BE2C (cell line): Measurements from ENCODE around the gene SHC2.
"Not testable (repeated sequence)": the region's sequence is repeated elsewhere in the genome, so short reads cannot be mapped to it uniquely, and the experiment has no call there.

Source experiments
- DNase-seq: peaks from one replicate; pipeline ENCODE4 v3.0.0-alpha.2; 2020
- H3K27me3 ChIP-seq: fragments of 250-450 bp; sonication (Bioruptor Pico); 2 replicates; pipeline ENCODE4 v1.5.1; 2020; ENCODE audit warnings: mild to moderate bottlenecking
- H3K36me3 ChIP-seq: fragments of 250-450 bp; sonication (Bioruptor Pico); 2 replicates; pipeline ENCODE4 v1.5.1; 2020; ENCODE audit warnings: mild to moderate bottlenecking
- H3K4me1 ChIP-seq: fragments of 250-450 bp; sonication (Bioruptor Pico); 2 replicates; pipeline ENCODE4 v1.5.1; 2020
- H3K4me3 ChIP-seq: 2 replicates; pipeline ENCODE4 v1.5.1; 2011; ENCODE audit warnings: low read depth, low read length
- H3K9me3 ChIP-seq: fragments of 250-450 bp; sonication (Bioruptor Pico); 2 replicates; pipeline ENCODE4 v1.5.1; 2020
- TF ChIP-seq, protein P1 (sequence below): IDR thresholded peaks from 2 replicates; pipeline ENCODE4 v1.5.1; 2012; ENCODE audit warnings: mild to moderate bottlenecking, low read depth, low read length

SHC2 gene

DNA sequence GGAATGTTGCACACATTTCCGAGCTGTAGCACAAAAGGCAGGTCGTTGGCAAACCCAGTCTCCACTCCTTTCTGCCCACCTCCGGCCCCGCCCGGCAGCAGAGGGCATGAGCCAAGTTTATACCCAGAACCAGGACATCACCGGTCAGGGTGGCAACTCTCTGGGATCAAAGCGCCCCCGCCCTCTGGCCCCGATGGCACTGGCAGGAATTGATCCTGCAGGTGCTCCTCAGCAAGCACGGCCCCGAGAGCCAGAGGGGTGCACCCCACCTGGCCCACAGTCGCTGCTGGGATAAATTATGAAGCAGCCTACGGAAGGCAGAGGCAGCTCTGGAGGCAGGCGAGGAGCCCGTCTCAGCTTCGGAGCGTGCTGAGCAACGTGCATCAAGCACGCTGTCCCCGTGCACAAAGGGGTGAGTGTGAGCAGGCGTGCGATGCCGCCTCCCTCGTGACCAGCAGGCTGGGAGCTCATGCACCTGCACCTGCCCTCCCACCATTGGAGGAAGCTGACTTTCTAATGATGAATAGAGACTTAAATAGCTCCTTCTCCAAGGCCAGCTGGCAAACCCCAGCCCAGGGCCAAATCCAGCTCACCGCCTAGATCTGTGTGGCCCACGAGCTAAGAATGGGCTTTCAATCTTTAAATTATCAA is 25.7 kb downstream of the SHC2 start:
- Histone ChIP-seq H3K27me3 (no peaks in the 10 kb centered on the region), H3K4me3 (no peak overlapping the region), H3K36me3 (no peaks in the 10 kb centered on the region), H3K9me3 (no peaks in the 10 kb centered on the region), H3K4me1 (no peaks in the 10 kb centered on the region)
- DNase-seq, result no peak
- TF ChIP-seq, protein P1, sequence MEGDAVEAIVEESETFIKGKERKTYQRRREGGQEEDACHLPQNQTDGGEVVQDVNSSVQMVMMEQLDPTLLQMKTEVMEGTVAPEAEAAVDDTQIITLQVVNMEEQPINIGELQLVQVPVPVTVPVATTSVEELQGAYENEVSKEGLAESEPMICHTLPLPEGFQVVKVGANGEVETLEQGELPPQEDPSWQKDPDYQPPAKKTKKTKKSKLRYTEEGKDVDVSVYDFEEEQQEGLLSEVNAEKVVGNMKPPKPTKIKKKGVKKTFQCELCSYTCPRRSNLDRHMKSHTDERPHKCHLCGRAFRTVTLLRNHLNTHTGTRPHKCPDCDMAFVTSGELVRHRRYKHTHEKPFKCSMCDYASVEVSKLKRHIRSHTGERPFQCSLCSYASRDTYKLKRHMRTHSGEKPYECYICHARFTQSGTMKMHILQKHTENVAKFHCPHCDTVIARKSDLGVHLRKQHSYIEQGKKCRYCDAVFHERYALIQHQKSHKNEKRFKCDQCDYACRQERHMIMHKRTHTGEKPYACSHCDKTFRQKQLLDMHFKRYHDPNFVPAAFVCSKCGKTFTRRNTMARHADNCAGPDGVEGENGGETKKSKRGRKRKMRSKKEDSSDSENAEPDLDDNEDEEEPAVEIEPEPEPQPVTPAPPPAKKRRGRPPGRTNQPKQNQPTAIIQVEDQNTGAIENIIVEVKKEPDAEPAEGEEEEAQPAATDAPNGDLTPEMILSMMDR, result no peak

DNA sequence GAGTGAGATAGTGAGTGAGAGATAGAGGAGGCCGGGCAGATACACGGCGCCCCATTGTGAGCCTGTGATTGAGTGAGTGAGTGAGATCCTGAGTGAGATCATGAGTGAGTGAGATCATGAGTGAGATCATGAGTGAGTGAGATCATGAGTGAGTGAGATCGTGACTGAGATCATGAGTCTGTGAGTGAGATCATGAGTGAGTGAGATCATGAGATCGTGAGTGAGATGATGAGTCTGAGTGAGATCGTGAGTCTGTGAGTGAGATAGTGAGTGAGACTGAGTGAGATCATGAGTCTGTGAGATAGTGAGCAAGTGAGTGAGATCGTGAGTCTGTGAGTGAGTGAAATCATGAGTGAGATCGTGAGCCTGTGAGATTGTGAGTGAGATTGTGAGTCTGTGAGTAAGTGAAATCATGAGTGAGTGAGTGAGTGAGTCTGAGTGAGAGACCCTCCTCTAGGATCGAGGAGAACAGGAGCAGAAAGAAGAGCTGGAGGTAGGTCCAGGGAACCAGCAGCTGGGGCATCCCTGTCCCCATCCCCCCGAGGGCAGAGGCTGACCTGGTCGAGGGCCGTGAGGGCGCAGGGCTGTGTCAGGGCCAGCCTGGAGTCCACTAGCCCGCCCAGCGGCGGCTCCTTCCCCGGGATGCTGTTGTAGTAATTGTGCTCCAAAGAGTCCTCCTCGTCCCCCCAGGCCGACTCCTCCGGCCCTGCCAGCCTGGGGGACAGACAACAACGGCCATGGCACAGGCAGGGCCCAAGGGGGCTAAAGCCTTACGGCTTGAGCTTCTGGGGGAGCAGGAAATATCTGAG is 26.5 kb downstream of the SHC2 start:
- no peak overlapping the region for H3K4me3 ChIP-seq
- no peaks in the 10 kb centered on the region for H3K36me3 ChIP-seq
- TF ChIP-seq, protein P1, result no peak
- H3K4me1 ChIP-seq, result no peaks in the 10 kb centered on the region
- no peak for DNase-seq
- no peaks in the 10 kb centered on the region for H3K27me3 ChIP-seq
- H3K9me3 ChIP-seq, result no peaks in the 10 kb centered on the region

DNA sequence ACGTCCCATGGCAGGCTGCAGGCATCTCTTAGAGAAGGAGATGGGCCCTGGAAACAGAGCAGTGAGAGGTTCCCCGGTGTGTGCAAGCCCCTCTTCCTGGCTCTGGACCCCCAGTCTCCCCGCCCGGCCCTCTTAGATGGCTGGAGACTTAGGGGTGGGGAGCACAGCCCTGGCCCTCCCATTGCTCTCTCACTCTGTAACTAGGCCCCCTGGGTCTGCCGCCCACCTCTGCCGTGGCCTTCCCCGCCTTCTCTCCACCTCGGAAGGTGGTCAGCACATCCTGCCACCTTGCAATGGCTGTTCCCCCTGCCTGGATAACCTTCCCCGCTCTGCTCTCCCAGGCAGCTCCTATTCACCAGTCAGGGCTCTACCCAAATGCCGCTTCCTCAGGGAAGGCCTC is 30.1 kb downstream of the SHC2 start:
- no peaks in the 10 kb centered on the region for H3K4me1 ChIP-seq
- no peak overlapping the region for H3K4me3 ChIP-seq
- DNase-seq, result no peak
- H3K27me3 ChIP-seq, result no peaks in the 10 kb centered on the region
- TF ChIP-seq, protein P1, result no peak
- H3K9me3 ChIP-seq, result no peaks in the 10 kb centered on the region
- H3K36me3 ChIP-seq, result no peaks in the 10 kb centered on the region

DNA sequence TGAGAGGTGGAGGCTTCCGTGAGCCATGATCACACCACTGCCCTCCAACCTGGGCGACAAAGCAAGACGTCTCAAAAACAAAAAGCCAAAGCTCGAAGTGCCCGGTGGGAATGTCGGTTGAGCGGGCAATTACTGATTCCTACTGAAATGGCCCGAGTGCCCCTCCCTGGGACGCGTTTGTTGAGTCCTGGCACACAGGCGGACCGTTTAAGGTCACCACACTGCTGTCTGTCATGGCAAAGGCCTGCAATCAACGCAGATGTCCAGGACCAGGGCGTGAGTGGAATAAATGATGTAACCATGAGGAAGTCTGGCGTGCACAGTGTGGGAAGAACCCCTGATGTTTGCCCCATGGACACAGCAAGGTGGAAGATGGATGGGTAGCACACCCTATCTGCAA is 32.7 kb downstream of the SHC2 start:
- Histone ChIP-seq H3K4me1 (no peaks in the 10 kb centered on the region), H3K4me3 (no peak overlapping the region), H3K27me3 (no peaks in the 10 kb centered on the region), H3K9me3 (no peaks in the 10 kb centered on the region), H3K36me3 (no peaks in the 10 kb centered on the region)
- TF ChIP-seq, protein P1, result no peak
- DNase-seq, result no peak

DNA sequence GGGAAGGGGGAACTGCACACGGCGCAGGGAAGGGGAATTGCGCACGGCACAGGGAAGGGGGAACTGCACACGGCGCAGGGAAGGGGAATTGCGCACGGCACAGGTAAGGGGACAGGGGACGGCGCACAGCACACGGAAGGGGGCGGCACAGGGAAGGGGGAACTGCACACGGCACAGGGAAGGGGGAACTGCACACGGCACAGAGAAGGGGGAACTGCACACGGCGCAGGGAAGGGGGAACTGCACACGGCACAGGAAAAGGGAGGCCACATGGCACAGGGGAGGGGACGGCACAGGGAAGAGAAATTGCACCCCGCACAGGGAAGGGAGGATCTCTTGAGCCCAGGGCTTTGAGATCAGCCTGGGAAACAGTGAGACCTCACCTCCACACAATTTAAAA is 33.2 kb downstream of the SHC2 start:
- H3K4me1 ChIP-seq, H3K9me3 ChIP-seq, H3K27me3 ChIP-seq, DNase-seq, H3K36me3 ChIP-seq, H3K4me3 ChIP-seq: not testable (repeated sequence)

DNA sequence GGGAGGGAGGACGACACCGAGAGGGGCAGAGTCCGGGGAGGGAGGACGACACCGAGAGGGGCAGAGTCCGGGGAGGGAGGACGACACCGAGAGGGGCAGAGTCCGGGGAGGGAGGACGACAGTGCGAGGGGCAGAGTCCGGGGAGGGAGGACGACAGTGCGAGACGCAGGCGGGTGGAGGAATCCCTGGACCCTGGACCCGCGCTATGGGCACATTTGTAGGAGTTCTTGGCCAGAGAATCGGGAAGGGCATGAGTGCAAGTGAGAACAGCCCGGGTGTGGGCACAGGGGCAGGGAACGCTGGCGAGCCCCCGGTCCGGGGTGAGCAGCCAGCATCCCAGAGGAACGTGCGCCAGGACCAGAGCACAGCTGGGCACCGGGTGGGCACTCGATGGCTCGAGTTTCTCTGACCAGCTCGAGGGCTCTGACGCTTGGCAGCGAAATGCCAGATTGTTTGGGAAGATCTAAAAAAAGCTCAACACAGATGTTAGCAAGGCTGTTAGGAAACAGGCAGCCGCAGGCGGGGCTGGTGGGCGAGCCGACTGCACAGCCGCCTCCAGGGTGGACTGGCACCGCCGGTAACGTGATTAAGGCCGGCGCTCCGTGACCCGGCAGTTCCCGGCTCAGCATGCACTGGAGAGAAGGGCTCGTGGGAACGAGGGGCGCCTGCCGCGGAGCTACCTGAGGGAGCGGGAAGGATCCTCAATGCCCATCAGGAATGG is 33.9 kb downstream of the SHC2 start:
- H3K27me3 ChIP-seq, result no peaks in the 10 kb centered on the region
- H3K36me3 ChIP-seq, result no peaks in the 10 kb centered on the region
- H3K4me1 ChIP-seq, result no peaks in the 10 kb centered on the region
- no peak overlapping the region for H3K4me3 ChIP-seq
- TF ChIP-seq, protein P1, result no peak
- DNase-seq, result no peak
- H3K9me3 ChIP-seq, result no peaks in the 10 kb centered on the region
